Endometrial microvascular endothelial cells (primary cell): ENCODE results near the gene OR6T1. TPM values are rescaled to one million over a fixed set of nuclear protein-coding genes. Genes with fewer than 3 reads are reported as not detected.

Experiments used
- in situ Hi-C: cut with HindIII; loops from 2 replicates; pipeline ENCODE4 v1.10.0; 2017; ENCODE audit warnings: low sequenced_read_pairs, low pct_unique_long_range_greater_than_20kb; ENCODE audit errors: inconsistent ontology term
- total RNA-seq: library from RNA; depleted of rRNA; stranded (reverse); fragments of >200 nt; gene quantifications from one replicate; pipeline ENCODE4 v1.2.3, GENCODE V29; 2015; ENCODE audit errors: inconsistent ontology term

OR6T1 gene, protein sequence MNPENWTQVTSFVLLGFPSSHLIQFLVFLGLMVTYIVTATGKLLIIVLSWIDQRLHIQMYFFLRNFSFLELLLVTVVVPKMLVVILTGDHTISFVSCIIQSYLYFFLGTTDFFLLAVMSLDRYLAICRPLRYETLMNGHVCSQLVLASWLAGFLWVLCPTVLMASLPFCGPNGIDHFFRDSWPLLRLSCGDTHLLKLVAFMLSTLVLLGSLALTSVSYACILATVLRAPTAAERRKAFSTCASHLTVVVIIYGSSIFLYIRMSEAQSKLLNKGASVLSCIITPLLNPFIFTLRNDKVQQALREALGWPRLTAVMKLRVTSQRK
- total RNA-seq = not detected

DNA sequence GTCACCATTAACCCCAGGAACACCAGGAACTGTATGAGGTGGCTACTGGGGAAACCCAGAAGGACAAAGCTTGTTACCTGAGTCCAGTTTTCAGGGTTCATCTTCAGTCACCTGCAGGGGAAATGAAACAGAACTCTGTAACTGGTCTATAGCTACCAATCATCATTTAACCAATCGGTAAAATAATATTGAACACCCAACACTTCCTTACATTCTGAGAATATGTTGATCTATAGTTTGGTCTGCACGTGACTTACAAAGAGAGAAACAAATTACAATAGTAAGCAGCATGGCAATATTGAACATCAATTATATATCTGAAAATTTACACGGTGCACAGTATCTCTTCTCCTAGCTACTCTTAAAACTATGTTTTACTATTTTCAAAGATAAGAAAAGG is at the start of gene OR6T1:
Gene OR6T1 (minus strand): TSS at position 101 of the 400 bp plus-strand sequence. CDS start 0 bp downstream, at position 101.
- in situ Hi-C loops = no loop called here

DNA sequence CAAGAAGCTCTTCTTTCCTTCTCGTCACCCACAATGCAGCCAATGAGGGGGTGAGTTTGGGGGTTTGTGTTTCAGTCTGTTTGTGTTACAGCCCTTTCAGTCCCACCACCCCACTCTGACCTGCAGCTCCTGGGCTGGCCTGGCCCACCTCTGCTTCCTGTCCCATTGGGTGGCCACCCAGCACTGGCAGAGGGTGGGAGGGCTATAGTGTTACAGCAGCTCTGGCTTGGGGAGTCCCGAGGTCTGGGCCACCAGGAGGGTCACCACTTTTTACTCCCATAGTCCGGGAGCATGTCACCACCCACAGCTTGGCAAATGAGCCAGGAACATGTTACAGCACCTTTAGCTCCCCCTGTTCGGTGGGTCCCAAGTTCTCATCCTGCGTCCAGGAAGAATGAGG is 35.7 kb upstream of the OR6T1 start:
- in situ Hi-C loops = no loop called here

DNA sequence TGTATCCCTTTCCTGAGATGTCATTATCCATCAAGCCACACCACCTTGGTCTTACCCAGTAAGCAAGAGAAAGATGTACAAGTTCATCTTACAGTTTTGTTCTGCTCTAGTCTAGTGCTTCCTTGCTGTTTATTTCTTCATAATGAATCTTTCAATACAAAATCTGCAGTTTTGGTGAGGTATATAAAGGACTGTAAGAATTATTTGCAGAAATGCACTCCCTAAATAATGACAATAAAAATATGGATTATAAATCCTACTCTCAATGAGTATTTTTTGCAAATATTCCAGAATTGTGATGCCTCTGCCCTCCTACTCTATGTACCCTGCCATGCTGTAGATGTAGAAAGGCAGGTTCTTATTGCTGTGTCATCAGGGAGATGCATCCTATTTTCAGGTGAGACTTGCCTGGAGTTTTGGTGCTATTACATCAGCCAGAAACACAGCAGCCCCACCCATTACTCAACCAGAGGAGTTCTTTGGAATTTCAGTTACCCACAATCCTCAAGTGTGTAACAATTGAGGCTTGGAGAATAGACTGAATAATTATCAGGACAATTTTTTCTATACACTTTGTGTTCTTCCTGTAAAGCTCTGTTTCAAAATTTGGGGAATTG is 34.2 kb upstream of the OR6T1 start, which contains the start of gene OR10S1:
Gene OR10S1 (minus strand): TSS at position 51 of the 617 bp plus-strand sequence. CDS start 117 bp downstream, outside the sequence.
- in situ Hi-C loops = no loop called here

DNA sequence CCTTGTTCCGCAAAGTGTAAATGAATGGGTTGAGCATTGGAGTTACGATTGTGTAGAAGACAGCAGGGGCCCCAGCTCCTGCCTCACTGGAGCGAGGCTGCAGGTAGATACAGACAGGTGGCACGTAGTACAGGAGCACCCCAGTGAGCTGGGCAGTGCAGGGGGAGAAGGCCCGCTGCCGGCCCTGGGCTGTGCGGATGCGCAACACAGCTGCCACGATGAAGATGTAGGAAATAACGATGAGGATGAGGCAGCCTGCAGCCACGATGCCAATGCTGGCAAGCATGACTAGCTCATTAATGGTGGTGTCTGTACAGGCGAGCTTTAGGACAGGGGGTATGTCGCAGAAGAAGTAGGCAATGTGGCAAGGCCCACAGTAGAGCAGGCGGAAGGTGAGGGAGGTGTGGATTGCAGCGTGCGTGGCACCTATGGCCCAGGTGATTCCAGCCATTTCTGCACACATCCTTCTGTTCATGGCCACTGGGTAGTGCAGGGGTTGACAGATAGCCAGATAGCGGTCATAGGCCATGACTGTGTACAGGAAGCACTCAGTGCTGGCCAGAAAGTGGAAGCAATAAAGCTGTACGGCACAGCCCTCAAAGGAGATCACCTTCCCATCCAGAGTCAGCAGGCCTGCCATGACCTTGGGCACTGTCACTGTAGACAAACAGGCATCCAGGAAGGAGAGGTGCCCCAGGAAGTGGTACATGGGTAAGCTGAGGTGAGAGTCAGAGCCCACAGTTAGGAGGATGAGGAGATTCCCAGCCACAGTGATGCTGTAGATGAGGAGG is 33.3 kb upstream of the OR6T1 start:
- in situ Hi-C loops = no loop called here

DNA sequence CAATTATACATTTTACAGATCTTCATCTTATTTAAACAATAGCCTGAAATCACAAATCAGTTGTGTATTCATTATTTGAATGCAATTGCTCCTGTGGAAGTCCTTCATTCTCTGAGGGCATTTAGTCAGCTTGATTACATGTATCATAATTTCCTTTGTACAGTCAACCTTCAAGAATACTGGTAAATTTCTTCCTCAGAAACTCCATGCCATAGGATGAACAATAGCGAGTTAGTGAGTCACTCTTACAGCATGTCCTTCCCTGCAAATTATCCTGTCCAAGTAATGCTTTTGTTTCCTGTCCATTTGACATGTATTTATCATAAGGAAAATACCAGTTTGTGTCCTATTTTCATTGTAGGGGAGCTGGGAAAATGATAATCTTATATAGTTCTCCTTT is 30.2 kb upstream of the OR6T1 start:
- in situ Hi-C loops = no loop called here

DNA sequence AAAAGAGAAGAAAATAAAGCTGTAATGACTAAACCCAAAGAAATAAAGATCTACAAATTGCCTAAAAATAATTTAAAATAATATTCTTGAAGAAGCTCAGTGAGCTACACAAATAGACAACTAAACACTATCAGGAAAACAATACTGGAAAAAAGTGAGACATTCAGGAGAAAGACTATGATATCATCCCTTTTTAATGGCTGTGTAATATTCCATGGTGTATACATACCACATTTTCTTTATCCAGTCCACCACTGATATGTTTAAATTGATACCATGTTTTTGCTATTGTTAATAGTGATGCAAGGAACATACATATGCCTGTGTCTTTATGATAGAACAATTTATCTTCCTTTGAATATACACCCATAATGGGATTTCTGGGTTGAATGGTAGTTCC is 13.1 kb upstream of the OR6T1 start:
- in situ Hi-C loops = no loop called here

DNA sequence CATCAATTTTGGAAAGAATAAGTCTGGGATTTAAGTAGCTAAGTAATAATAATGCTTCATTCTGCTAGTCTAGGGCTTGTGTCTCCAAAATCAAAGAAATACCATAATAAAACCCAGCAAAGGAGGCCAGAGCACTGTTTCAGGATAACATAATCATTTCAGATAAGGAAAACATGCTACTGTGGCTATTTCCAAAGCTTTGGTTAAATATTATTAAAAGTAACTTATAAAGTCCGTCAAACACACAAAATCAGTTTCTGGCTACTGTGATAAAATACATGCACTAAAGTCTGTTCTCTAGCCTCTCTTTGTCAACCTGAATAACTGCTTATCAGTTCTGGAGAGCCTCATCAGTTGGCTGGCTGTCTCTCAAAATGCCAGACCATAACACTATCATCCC is 1.5 kb upstream of the OR6T1 start:
- in situ Hi-C loops = no loop called here

DNA sequence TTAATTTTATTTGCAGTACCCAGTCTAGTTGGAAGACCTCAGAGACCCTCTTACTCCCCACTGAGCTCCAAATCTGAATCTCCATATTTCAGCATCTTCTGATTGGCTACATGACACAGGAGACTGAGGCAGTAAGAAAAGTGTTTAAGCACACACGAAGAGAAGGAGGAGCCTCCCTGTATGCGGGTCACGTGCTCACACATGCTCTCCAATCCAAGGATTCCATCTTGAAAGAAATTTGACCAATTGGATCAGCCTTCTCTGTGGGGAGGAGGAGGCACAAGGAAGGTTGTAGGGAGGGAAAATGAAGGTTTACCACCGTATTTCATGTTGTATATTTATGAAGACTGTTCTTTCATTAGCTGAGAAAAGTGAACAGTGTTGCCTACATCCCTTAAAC is 1.2 kb downstream of the OR6T1 start:
- in situ Hi-C loops = no loop called here

DNA sequence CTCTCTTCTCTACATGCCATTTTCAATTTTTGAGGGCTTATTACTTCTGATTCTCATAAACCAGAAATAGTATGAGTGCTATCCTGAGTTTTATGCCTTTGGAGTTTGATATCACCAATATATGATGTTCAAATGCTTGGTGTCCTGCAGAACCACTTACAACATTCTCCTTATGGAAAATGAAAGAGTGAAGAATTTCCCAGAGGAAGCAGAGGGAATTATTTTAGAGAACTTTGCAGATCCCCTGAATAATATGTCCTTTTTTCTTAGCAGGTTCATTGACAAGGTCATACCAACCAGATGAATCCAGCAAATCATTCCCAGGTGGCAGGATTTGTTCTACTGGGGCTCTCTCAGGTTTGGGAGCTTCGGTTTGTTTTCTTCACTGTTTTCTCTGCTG is 4.3 kb downstream of the OR6T1 start, which contains the start of gene OR4D5:
Gene OR4D5 (plus strand): TSS at position 301 of the 400 bp plus-strand sequence. CDS start 0 bp downstream, at position 301.
- in situ Hi-C loops = no loop called here

DNA sequence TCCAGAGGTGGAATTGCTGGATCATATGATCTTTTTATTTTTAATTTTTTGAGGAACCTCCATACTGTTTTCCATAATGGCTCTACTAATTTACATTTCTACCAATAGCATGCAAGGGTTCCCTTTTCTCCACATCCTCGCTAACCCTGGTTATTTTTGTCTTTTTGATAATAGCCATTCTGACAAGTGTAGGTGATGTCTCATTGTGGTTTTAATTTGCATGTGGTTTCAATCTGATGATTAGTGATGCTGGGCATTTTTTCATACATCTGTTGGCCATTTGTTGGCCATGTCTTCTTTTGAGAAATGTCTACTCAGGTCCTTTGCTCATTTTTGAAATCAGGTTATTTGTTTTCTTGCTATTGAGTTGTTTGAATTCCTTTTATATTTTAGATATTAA is 19.6 kb downstream of the OR6T1 start:
- in situ Hi-C loops = no loop called here

DNA sequence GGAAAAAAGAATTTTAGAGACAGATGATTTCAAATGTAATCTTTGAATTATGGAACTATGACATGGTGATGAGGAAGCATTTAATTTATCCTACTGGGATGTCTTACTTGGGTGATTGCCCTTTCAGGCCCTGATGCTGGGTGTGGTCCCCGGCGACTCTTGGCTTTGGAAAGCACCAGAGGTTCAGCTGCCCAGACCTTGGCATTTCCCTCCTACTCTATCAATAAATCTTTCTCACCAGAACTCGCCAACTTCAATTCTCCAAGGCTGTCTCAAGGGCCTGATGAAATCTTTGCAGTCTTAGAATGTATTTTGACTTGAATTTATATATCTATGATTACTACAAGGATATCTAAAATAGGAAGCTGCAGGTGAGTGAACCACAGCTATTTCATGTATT is 22.7 kb downstream of the OR6T1 start:
- in situ Hi-C loops = no loop called here

DNA sequence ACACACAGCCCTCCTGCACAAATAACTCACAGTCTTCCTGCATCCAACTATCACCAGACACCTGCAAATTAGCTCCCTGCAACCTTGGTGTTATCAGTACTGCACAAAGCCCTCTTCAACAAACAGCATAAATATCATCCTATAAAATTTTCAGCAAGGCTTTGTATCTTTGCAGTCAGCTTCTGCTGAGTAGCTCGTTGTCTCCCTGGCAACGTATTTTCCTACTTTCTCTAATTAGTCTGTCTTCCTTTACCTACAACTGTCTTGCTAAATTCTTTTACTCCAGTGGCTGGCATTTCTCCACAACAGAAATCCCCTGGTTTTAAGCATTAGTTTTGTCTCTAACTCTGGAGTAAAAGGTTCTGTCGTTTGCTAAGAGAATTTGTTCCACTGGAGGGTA is 37.8 kb downstream of the OR6T1 start:
- in situ Hi-C loops = no loop called here

DNA sequence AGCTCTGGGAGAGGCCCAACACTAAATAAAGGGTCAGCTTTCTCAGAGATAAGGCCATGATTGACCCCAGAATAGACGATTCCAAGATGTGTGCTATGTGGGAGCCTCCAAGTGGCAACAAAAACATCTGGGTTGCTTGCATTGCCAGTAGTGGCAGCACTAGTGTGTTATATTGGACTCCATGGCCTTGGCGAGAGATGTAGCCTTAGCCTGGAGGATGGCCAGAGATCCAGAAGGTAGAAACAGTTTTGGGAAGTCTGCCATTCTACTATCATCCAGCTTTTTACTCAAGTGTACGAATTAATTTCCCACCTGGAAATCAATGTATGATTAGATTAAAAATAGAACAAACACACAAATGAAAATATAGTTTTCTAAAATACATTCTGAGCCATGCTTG is 38.7 kb downstream of the OR6T1 start:
- in situ Hi-C loops = no loop called here

DNA sequence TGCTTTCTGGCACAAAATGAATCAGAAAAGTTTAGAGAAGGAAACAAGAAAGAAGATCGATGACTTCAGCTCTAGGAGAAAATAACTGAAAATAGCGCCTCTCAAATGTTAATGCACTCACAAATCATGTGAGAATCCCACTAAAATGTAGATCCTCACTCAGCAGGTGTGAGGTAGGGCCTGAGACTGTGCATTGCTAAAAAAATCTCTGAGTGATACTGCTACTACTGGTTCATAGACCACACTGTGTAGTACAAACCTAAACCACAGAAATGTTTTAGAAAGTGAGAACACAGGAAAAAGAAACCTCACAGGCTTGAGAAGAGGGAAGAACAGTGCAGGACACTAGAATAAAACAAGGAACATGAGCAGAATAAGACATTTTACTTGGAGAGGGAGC is 39.7 kb downstream of the OR6T1 start:
- in situ Hi-C loops = no loop called here

DNA sequence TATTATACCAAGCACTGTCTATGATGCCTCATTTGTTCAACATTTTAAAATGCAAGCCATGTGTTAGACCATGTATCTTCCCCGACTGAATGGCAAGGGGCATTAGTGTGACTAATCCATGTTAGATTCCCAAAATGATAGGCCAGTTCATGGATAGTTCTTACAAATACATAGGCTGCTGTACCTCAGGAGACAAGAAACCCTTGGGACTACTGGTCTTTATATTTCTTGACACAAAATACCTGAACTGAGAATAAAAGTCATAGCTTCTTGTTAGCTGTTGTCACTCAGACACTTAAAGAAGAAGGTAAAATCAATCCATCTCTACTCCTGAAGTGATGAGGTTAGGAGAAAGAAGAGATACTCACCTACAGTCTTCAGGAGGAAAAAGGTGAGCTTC is 41.8 kb downstream of the OR6T1 start, which contains the start of gene OR8D4:
Gene OR8D4 (plus strand): TSS at position 301 of the 400 bp plus-strand sequence. CDS start 4,265 bp downstream, outside the sequence.
- in situ Hi-C loops = no loop called here

DNA sequence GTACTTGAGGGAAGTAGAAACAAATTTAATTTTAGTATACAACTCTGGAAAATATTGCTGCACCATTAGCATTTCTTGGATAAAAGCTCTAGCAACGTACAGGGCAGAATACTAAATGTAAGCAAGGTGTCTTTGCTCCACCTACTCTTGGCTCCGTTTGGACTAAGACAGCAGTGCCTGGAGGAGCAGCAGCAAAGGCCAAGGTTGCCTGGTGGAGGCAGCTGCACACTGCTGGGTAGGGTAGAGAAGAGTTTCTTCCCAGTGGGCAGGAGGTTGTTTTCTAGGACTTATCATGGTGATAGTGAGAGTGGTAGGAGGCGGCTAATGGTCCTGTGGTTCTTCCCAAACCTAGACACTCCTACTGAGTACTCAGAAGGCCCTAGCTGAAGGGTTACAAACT is 43.8 kb downstream of the OR6T1 start:
- in situ Hi-C loops = no loop called here
